Measurements from ENCODE around the gene SPRR3. TPM values are rescaled to one million over a fixed set of nuclear protein-coding genes. Genes with fewer than 3 reads are reported as not detected.

SPRR3 gene
- 100 to 1,000 TPM in 1 of 12 donors, 10 to 100 TPM in 2, 1 to 10 TPM in 1, under 1 TPM in 1, not detected in 7; 0.97 to 142 (median 41.0) TPM for polyA plus RNA-seq (ENCODE audit: insufficient read length in 12 of 12)
- long read RNA-seq, donor 1, result 0 reads
- long read RNA-seq, donor 2, result 0 reads
- long read RNA-seq, donor 3, result 0 reads
- long read RNA-seq, donor 4, result 0 reads
- long read RNA-seq, donor 5, result 0 reads
- long read RNA-seq, donor 6, result 0 reads
- long read RNA-seq, donor 7, transcript SPRR3-201 (2 exons, 878 nt), result major isoform, 17 of 17 reads
- long read RNA-seq, donor 7, partial matches to known transcripts, result 0 of 17 reads
- long read RNA-seq, donor 7, other reads (novel, unspliced or antisense), result 0 of 17 reads
- long read RNA-seq, donor 8, result 0 reads
- long read RNA-seq, donor 9, transcript SPRR3-201 (2 exons, 878 nt), result major isoform, 5 of 5 reads
- long read RNA-seq, donor 9, partial matches to known transcripts, result 0 of 5 reads
- long read RNA-seq, donor 9, other reads (novel, unspliced or antisense), result 0 of 5 reads
- long read RNA-seq, donor 10, result 0 reads
- long read RNA-seq, donor 11, partial matches to known transcripts, result 0 of 1 reads
- long read RNA-seq, donor 11, other reads (novel, unspliced or antisense), result 0 of 1 reads

DNA sequence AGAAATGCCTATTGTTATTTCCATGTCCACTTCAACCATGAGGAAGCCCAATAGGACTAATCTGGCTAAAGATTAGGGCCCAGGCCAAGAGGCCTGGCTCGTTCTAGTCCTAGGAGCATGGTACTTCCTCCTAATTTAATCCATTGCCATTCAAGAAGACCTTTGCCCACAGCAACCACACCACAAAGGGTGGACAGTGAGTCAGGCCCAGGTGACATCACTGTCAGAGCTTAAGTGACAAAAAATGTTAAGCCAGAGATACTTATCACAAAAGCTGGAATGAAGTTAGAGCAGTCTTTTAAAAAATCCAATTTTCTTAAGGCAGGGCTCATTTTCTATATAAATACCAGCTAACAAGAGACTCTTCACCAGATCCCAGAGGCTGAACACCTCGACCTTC lies at the start of gene SPRR3:
Gene SPRR3, plus strand, starts transcription at position 368 of the 400 bp plus-strand sequence. CDS start 1,272 bp downstream, outside the sequence.
- no peak for DNase-seq

DNA sequence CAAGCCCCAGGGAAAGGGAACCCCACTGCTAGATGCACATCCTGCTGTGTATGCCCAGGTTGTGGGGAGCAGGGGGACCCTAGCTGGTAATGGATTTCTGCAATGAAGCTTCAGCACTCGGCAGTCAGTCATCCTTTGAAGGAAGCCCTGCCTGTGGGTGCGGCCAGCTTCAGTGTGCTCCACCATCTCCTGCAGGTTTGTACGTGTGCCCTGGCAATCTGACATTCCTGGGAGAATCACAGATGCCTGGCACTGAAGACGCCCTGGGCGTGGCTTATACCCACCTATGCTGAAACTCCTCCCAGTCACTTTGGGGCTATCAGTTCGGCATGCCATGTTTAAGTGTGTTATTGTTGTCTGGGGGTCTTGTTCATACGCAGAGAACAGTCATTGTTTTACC lies 47.8 kb upstream of the SPRR3 start:
- no peak for DNase-seq

- DNase-seq, result no peak
Observed at GRCh38 chr1:152954436-152954835, 47.1 kb upstream of the SPRR3 start.

GRCh38 chr1:152957561-152957960 lies 44.0 kb upstream of the SPRR3 start:
- DNase-seq, result no peak

DNA sequence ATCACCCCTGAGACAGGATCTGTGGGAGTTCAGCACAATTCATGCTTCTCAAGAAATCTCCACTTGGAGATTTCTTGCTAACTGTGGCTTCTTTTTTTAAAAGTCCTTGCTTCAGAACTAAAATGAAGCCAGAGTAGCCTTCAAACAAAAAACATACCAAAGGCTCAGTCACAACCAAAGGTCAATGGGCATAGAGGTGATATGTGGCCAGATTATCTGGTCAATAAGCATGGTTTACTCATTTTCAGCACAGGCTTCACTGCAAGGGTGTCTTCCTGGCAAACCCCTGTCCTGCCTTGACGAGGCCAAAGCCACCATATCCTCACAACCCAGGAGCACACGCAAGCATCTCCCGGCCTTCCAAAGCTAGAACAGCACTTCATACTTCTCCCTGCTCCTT lies 42.3 kb upstream of the SPRR3 start:
- DNase-seq, result no peak

- DNase-seq, result no peak
Observed at GRCh38 chr1:152959801-152960451, 41.6 kb upstream of the SPRR3 start.

GRCh38 chr1:152960452-152961044 lies 41.0 kb upstream of the SPRR3 start:
- DNase-seq, result no peak

GRCh38 chr1:152961226-152961891 lies 40.2 kb upstream of the SPRR3 start:
- no peak for DNase-seq

DNA sequence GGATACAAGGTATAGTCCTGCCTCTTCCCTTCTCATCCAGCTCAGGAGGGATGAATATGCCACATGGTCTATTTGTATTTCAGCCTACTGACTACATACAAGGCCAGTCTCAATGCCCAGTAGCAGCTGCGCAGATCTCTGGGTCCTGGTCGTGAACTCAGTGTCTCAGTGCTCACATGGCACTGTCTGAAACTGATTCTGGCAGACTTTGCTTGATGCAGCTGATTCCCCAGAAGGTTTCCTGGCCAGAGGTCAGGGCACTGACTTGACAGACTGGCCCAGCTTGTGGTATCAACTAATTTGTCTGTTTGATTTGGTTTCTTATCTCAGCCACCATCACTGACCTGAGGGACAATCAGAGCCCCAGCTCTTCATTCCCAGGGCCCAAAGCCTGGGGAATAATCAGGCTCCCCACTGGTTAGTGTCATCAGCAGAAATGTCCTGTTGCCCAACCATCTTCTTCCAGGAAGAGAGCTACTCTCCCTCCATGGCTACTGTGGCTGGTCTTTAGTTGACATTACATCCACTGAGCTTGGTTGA lies 38.6 kb upstream of the SPRR3 start:
- no peak for DNase-seq

DNA sequence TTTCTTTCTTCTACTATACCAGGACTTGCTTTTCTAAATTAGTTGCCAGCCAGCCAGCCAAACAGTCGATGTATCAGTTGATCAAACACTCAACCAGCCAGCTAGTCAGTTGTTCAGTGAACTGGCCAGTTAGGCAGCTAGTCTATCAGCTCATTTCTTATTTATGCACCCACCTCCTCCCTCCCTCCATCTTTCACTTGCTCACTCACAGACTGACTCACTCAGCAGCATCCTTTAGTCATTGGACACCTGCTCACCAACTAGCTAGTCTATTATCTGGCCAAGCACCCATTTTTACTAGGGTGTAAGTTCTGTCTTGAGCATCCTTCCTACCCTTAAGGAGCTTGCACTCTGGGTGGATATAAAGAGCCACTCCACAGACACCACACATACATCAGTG lies 37.0 kb upstream of the SPRR3 start:
- no peak for DNase-seq

GRCh38 chr1:152965853-152966252 lies 35.7 kb upstream of the SPRR3 start:
- no peak for DNase-seq

DNA sequence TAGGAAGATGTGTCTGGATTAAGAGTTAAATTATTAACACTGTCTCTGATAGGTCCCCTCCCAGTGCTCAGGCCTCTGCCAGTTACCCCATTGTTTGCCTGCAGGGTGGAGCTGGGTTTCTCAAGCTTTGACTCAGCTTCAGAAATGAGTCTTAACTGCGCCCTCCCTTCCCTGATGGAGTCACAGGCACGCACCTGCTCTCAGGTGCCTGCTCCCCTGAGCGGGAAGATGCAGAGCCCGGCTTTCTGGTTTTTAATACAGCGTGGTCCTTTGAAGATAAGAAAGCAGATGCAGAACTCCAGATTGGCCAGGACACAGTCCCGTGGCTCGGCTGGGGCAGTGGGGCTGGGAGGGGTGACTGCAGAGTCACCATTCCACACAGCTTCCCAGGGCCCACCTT lies 34.3 kb upstream of the SPRR3 start:
- no peak for DNase-seq

GRCh38 chr1:152968248-152968647 lies 33.3 kb upstream of the SPRR3 start:
- no peak for DNase-seq

GRCh38 chr1:152969036-152969435 lies 32.5 kb upstream of the SPRR3 start:
- no peak for DNase-seq

GRCh38 chr1:152970495-152970894 lies 31.1 kb upstream of the SPRR3 start, which contains the start of gene SPRR4:
Gene SPRR4, plus strand, starts transcription at chr1:152970648. Its CDS starts 1,243 bp downstream, at chr1:152971891.
- DNase-seq, result no peak

DNA sequence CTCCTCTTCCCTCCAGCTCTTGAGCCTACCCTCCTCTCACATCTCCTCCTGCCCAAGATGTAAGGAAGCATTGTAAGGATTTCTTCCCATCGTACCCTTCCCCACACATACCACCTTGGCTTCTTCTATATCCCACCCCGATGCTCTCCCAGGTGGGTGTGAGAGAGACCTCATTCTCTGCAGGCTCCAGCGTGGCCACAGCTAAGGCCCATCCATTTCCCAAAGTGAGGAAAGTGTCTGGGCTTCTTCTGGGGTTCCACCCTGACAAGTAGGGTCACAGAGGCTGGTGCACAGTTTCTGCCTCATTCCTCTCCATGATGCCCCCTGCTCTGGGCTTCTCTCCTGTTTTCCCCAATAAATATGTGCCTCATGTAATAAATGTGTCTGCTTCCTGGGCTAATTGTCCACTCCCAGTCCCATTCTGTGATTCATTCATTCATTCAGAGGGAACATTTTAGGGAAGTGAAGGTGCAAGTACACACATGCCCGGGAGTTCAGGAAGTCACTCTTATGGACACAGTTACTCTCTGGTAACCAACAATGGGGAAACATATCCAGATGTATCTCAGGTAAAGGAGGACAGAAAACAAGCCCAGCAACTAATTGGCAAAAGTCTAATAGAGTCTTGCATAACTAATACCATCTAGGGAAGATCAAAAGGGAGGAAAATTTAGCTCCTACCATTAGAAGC lies 29.2 kb upstream of the SPRR3 start:
- no peak for DNase-seq

- DNase-seq, result no peak
Observed at GRCh38 chr1:152976688-152977087, 24.9 kb upstream of the SPRR3 start.

DNA sequence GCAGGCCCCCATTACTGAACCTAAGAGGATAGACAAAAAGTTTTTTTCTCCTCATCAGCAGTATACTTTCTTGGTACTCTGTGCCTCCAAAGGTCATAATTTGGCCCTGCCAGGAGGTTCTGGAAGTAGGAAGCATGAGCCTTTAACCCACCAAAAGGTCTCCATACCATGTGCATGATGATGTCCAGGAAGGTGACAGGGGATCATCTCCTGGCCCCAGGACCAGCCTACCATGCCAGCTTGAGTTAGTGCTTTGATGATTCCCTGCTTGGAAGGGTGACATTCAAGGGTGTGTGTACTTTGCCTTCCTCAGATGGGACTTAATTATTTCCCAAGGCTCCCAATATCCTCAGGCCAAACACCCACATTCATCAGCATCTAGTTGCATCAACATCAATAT lies 23.9 kb upstream of the SPRR3 start:
- DNase-seq, result no peak

GRCh38 chr1:152980676-152981075 lies 20.9 kb upstream of the SPRR3 start:
- DNase-seq, result no peak

- DNase-seq, result no peak
Observed at GRCh38 chr1:152981146-152981871, 20.2 kb upstream of the SPRR3 start.
